Kidney (tissue), 14 donors: Measurements from ENCODE around the gene TP53I11. TPM values are rescaled to one million over a fixed set of nuclear protein-coding genes. Genes with fewer than 3 reads are reported as not detected.

Source experiments
- DNase-seq, 5 donors: peaks; one replicate each; pipeline ENCODE4 v3.0.0-alpha.2; 2013 to 2020
- FAIRE-seq: peaks from 2 replicates; lab custom pipeline; 2012; peaks lifted over from hg19 to GRCh38; lab: Jason Lieb, UNC
- H3K27ac ChIP-seq, 2 donors: one replicate each; pipeline ENCODE4 v1.7.0; 2013; ENCODE audit warnings: low read depth in 2 of 2, low read length in 2 of 2, inconsistent platforms in 1 of 2
- H3K27me3 ChIP-seq: one replicate; pipeline ENCODE4 v1.7.1; 2013; ENCODE audit warnings: low read length, inconsistent platforms; ENCODE audit not compliant: control insufficient read depth, insufficient read depth
- H3K36me3 ChIP-seq, 3 donors: one replicate each; pipeline versions ENCODE4 v1.7.0 to v1.7.1; 2013; ENCODE audit warnings: low read length in 3 of 3, control low read depth in 1 of 3, inconsistent platforms in 1 of 3; ENCODE audit not compliant: insufficient read depth in 3 of 3, control insufficient read depth in 2 of 3
- H3K4me1 ChIP-seq, 3 donors: one replicate each; pipeline versions ENCODE4 v1.7.0 to v1.7.1; 2013; ENCODE audit warnings: low read length in 3 of 3, inconsistent platforms in 1 of 3, low read depth in 1 of 3; ENCODE audit not compliant: control insufficient read depth in 2 of 3, insufficient read depth in 2 of 3
- H3K4me3 ChIP-seq, 3 donors: one replicate each; pipeline versions ENCODE4 v1.7.0 to v1.8.1; 2013; ENCODE audit warnings: low read length in 3 of 3, control low read depth in 1 of 3, inconsistent platforms in 1 of 3
- H3K9ac ChIP-seq, 3 donors: one replicate each; pipeline versions ENCODE4 v1.7.0 to v1.7.1; 2013; ENCODE audit warnings: low read length in 3 of 3, control low read depth in 1 of 3, inconsistent platforms in 1 of 3
- H3K9me3 ChIP-seq, 3 donors: one replicate each; pipeline versions ENCODE4 v1.7.0 to v1.7.1; 2013; ENCODE audit warnings: low read length in 3 of 3, control low read depth in 1 of 3, inconsistent platforms in 1 of 3; ENCODE audit not compliant: control insufficient read depth in 2 of 3, insufficient read depth in 1 of 3
- CTCF ChIP-seq: IDR thresholded peaks from 3 replicates; pipeline ENCODE4 v1.5.1; 2012; ENCODE audit warnings: mild to moderate bottlenecking, moderate library complexity, borderline replicate concordance; ENCODE audit not compliant: insufficient read depth; ENCODE audit errors: extremely low read depth
- intact Hi-C: fragments of 100-400 bp; cut with DNase I; formaldehyde crosslinking; loops from one replicate; pipeline ENCODE4 v1.11.1; 2022
- polyA plus RNA-seq: library from polyadenylated mRNA; stranded (reverse); fragments of 350-450 nt; fragmentation: Illumina TruSeq; extraction: RNeasy Lipid Tissue Mini Kit (QIAGEN cat#74804); gene quantifications from one replicate; pipeline ENCODE4 v1.2.3, GENCODE V29; 2014; ENCODE audit warnings: low read depth, low replicate concordance; ENCODE audit not compliant: insufficient read depth
- total RNA-seq: library from RNA; stranded (reverse); fragmentation: NEBNext Ultra II Directional; extraction: Animal tissue kit (Norgen Biotek cat#: 25700); gene quantifications from one replicate; pipeline ENCODE4 v1.2.1, GENCODE V29; 2021
- donor health status: control.
- donor health status: control.
- donor health status: control.
- donor health status: control.
- donor health status: control.
- donor health status: DM: yes; HTN: yes; CAD: no.
- donor health status: Normal renal cell carcinoma (clear cell type).

The TP53I11 gene
- total and polyA plus RNA-seq, 2 donors from 2014 or later = 25.7 to 35.3 TPM

GRCh38 chr11:44950031-44950624, 555 bp downstream of the TP53I11 start:
- peak in 4 of 5 donors; percentile 61 to 85 (median 68) for DNase-seq
- Histone ChIP-seq H3K27me3 (no peaks in the 10 kb centered on the region), H3K4me1 (peaks cover 0 to 7% (median 0%) of the 10 kb centered on the region in 3 donors), H3K36me3 (no peaks in the 10 kb centered on the region), H3K9ac (peak overlapping the region in 2 of 3 donors; percentile 10 to 65), H3K27ac (peak overlapping the region; percentile 51 to 72), H3K9me3 (no peaks in the 10 kb centered on the region), H3K4me3 (peak overlapping the region; percentile 42 to 65 (median 59))
- TF ChIP-seq CTCF = no peak
- no peak for FAIRE-seq
- intact Hi-C loops = no loop called here

GRCh38 chr11:44949160-44950030, 1.3 kb downstream of the TP53I11 start:
- intact Hi-C loops = no loop called here
- no peaks in the 10 kb centered on the region for H3K36me3 ChIP-seq
- FAIRE-seq (no peak), DNase-seq (peak; percentile 73 to 88 (median 83))
- no peaks in the 10 kb centered on the region for H3K9me3 ChIP-seq
- peak overlapping the region; percentile 28 to 65 (median 38) for H3K4me3 ChIP-seq
- peak overlapping the region in 1 of 3 donors; percentile 65 for H3K9ac ChIP-seq
- peak; percentile 3 for TF ChIP-seq CTCF
- no peaks in the 10 kb centered on the region for H3K27me3 ChIP-seq
- H3K27ac ChIP-seq = peak overlapping the region; percentile 51 to 72
- peaks cover 0 to 8% (median 0%) of the 10 kb centered on the region in 3 donors for H3K4me1 ChIP-seq

GRCh38 chr11:44948155-44948554, 2.5 kb downstream of the TP53I11 start:
- TF ChIP-seq CTCF = no peak
- H3K4me1 ChIP-seq = peaks cover 0 to 9% (median 0%) of the 10 kb centered on the region in 3 donors
- H3K9ac ChIP-seq = no peak overlapping the region
- H3K27ac ChIP-seq = peak overlapping the region in 1 of 2 donors; percentile 5
- no peaks in the 10 kb centered on the region for H3K9me3 ChIP-seq
- H3K36me3 ChIP-seq = no peaks in the 10 kb centered on the region
- FAIRE-seq = no peak
- H3K4me3 ChIP-seq = no peak overlapping the region
- DNase-seq = peak in 1 of 5 donors; percentile 31
- intact Hi-C loops = no loop called here
- no peaks in the 10 kb centered on the region for H3K27me3 ChIP-seq
